Gastroesophageal sphincter (tissue), 3 donors: Measurements from ENCODE around the gene TMEM138.

Experiments used
- CTCF ChIP-seq, 4 experiments: fragments of 200-600 bp in 2 of 4; fragments of 450-650 bp in 2 of 4; sonication (generic) in 1 of 4; IDR thresholded peaks; one replicate each; pipeline ENCODE4 v1.5.1; 2017 to 2019; ENCODE audit warnings: antibody characterized with exemption in 4 of 4, mild to moderate bottlenecking in 2 of 4, moderate library complexity in 2 of 4
- POLR2AphosphoS5 ChIP-seq: sonication (generic); formaldehyde crosslinking; IDR thresholded peaks from one replicate; pipeline ENCODE4 v1.6.1; 2017; ENCODE audit warnings: antibody characterized with exemption

- TF ChIP-seq CTCF (IDR thresholded peaks at IDR 0.05), result no peak
- no peak for TF ChIP-seq POLR2AphosphoS5
These were observed 8.3 kb downstream of the TMEM138 start for GRCh38 chr11:61370349-61371005.
